GM12878 (cell line): ENCODE results near the gene DNMT1. TPM values are rescaled to one million over a fixed set of nuclear protein-coding genes. Genes with fewer than 3 reads are reported as not detected.

Experiments
- ATAC-seq: fragments of 200-7000 bp; cut with Tn5 transposase; 3 replicates; pipeline ENCODE4 v1.9.1; 2020; ENCODE audit warnings: mild to moderate bottlenecking, moderate library complexity
- BruUV-seq: library from RNA; stranded (reverse); fragments of 400-500 nt; replicated peaks from 2 replicates; lab custom pipeline; 2021; lab: Mats Ljungman, UMichigan
- CTCF ChIA-PET: fragments of 300-600 bp; sonication (Branson Sonifier 250); formaldehyde crosslinking; extraction: SDS; loops from one replicate; lab custom pipeline; 2021; ENCODE audit warnings: inconsistent platforms; lab: Yijun Ruan, JAX
- POLR2A ChIA-PET: fragments of 350-600 bp; formaldehyde crosslinking; extraction: SDS; loops from one replicate; lab custom pipeline; 2021; ENCODE audit warnings: inconsistent platforms; lab: Charles Lee
- RAD21 ChIA-PET: fragments of 300-600 bp; sonication (Branson Sonifier 250); formaldehyde crosslinking; loops from one replicate; lab custom pipeline; 2023; ENCODE audit warnings: antibody characterized with exemption; ENCODE audit not compliant: unreplicated experiment; lab: Charles Lee
- SMC1A ChIA-PET: fragments of 300-600 bp; sonication (Branson Sonifier 250); formaldehyde crosslinking; loops from one replicate; lab custom pipeline; 2023; ENCODE audit not compliant: unreplicated experiment, uncharacterized antibody; lab: Charles Lee
- DNase-seq: peaks from one replicate; pipeline ENCODE4 v3.0.0-alpha.2; 2011; ENCODE audit warnings: low read depth, low spot score
- FAIRE-seq: peaks from 3 replicates; lab custom pipeline; 2011; peaks lifted over from hg19 to GRCh38; lab: Jason Lieb, UNC
- H2AFZ ChIP-seq: 2 replicates; pipeline ENCODE4 v1.6.0; 2011; ENCODE audit warnings: low read depth, low read length, control low read depth; ENCODE audit not compliant: control insufficient read depth
- H3K27ac ChIP-seq: 2 replicates; pipeline ENCODE4 v1.5.1; 2011; ENCODE audit warnings: control low read depth; ENCODE audit not compliant: control insufficient read depth, insufficient read depth
- H3K27me3 ChIP-seq, 2 experiments: replicated peaks in 1 of 2; 2 replicates each; pipeline versions ENCODE4 v1.6.0 to v1.6.1; 2011; ENCODE audit warnings: low read length in 1 of 2; ENCODE audit not compliant: control insufficient read depth in 2 of 2, insufficient read depth in 2 of 2
- H3K36me3 ChIP-seq, 2 experiments: 2 replicates each; pipeline ENCODE4 v1.5.1; 2011; ENCODE audit warnings: low read length in 1 of 2; ENCODE audit not compliant: control insufficient read depth in 2 of 2, insufficient read depth in 2 of 2
- H3K4me1 ChIP-seq: 2 replicates; pipeline ENCODE4 v1.6.1; 2011; ENCODE audit warnings: mild to moderate bottlenecking, low read length, moderate library complexity, mixed read lengths; ENCODE audit not compliant: control insufficient read depth, insufficient read depth
- H3K4me2 ChIP-seq: 2 replicates; pipeline ENCODE4 v1.6.0; 2011; ENCODE audit warnings: control low read depth; ENCODE audit not compliant: control insufficient read depth, insufficient read depth
- H3K4me3 ChIP-seq: fragments of 200-600 bp; sonication (generic); 2 replicates; pipeline ENCODE4 v1.5.1; 2016
- H3K79me2 ChIP-seq: 2 replicates; pipeline ENCODE4 v1.6.0; 2011; ENCODE audit warnings: low read length; ENCODE audit not compliant: control insufficient read depth, insufficient read depth
- H3K9ac ChIP-seq: 2 replicates; pipeline ENCODE4 v1.8.0; 2011; ENCODE audit warnings: low read length, control low read depth, mixed read lengths; ENCODE audit not compliant: control insufficient read depth, insufficient read depth
- H3K9me3 ChIP-seq: replicated peaks from 3 replicates; pipeline ENCODE4 v1.5.1; 2011; ENCODE audit warnings: mild to moderate bottlenecking, low read length; ENCODE audit not compliant: control insufficient read depth, insufficient read depth
- H4K20me1 ChIP-seq: 2 replicates; pipeline ENCODE4 v1.6.0; 2011; ENCODE audit not compliant: control insufficient read depth, insufficient read depth
- BCL3 ChIP-seq: IDR thresholded peaks from 2 replicates; pipeline ENCODE4 v1.6.1; 2011; ENCODE audit warnings: borderline replicate concordance, low read depth, mild to moderate bottlenecking, moderate library complexity, low read length; ENCODE audit not compliant: insufficient read depth, poor library complexity, severe bottlenecking
- CEBPZ ChIP-seq: fragments of 150-350 bp; IDR thresholded peaks from 2 replicates; pipeline ENCODE4 v1.6.1; 2016; ENCODE audit warnings: low read depth, low read length
- CREB1 ChIP-seq: IDR thresholded peaks from 2 replicates; pipeline ENCODE4 v1.6.1; 2012; ENCODE audit warnings: low read depth, mild to moderate bottlenecking, inconsistent platforms
- ETV6 ChIP-seq, 2 experiments: fragments of 450-650 bp in 1 of 2; IDR thresholded peaks in 1 of 2; conservative IDR thresholded peaks in 1 of 2; 2 replicates each; pipeline ENCODE4 v1.6.1; 2014; ENCODE audit warnings: antibody characterized with exemption in 1 of 2, borderline replicate concordance in 1 of 2, low read depth in 1 of 2, mild to moderate bottlenecking in 1 of 2, moderate library complexity in 1 of 2
- HDGF ChIP-seq: fragments of 450-650 bp; IDR thresholded peaks from 2 replicates; pipeline ENCODE4 v1.6.1; 2016; ENCODE audit warnings: antibody characterized with exemption
- NKRF ChIP-seq: fragments of 450-650 bp; conservative IDR thresholded peaks from 2 replicates; pipeline ENCODE4 v1.6.1; 2017; ENCODE audit warnings: mild to moderate bottlenecking, moderate library complexity
- PML ChIP-seq: IDR thresholded peaks from 2 replicates; pipeline ENCODE4 v1.6.1; 2012; ENCODE audit warnings: low read length, inconsistent platforms
- TCF7 ChIP-seq: IDR thresholded peaks from 2 replicates; pipeline ENCODE4 v1.6.1; 2014; ENCODE audit warnings: antibody characterized with exemption, borderline replicate concordance
- ZNF207 ChIP-seq: fragments of 450-650 bp; IDR thresholded peaks from 2 replicates; pipeline ENCODE4 v1.6.1; 2014; ENCODE audit warnings: antibody characterized with exemption, mild to moderate bottlenecking, borderline replicate concordance
- ZNF217 ChIP-seq: fragments of 450-650 bp; IDR thresholded peaks from 2 replicates; pipeline ENCODE4 v1.6.1; 2017; ENCODE audit warnings: antibody characterized with exemption, mild to moderate bottlenecking
- ZNF24 ChIP-seq: fragments of 450-650 bp; IDR thresholded peaks from 2 replicates; pipeline ENCODE4 v1.6.1; 2017; ENCODE audit warnings: antibody characterized with exemption, mild to moderate bottlenecking
- WGBS: methylation state at CpG from one replicate; pipeline ENCODE4 v1.1.6; 2016; ENCODE audit warnings: low lambda C conversion rate; ENCODE audit not compliant: insufficient replicate concordance, insufficient coverage; ENCODE audit errors: missing lambda C conversion rate; 5-methylcytosine and 5-hydroxymethylcytosine counted together
- in situ Hi-C: fragments of 300-500 bp; cut with MboI; formaldehyde crosslinking; loops from 9 replicates; pipeline ENCODE4 v1.14.3; 2018; ENCODE audit warnings: mixed read lengths
- intact Hi-C: fragments of 100-400 bp; cut with micrococcal nuclease; formaldehyde crosslinking; loops from one replicate; pipeline ENCODE4 v1.14.2; 2022; ENCODE audit not compliant: unreplicated experiment
- polyA plus RNA-seq, 11 experiments: library from polyadenylated mRNA; depleted of rRNA in 4 of 11; unstranded in 6 of 11; stranded (reverse) in 5 of 11; fragments of >200 nt; fragmentation: Nextera tagmentation in 4 of 11; fragmentation: Illumina TruSeq in 1 of 11; extraction: Ambion mirVana in 4 of 11; extraction: Trizol in 1 of 11; gene quantifications; 1 replicate in 1 of 11; 2 replicates in 10 of 11; pipeline versions ENCODE4 v1.2.1 to v1.2.3, GENCODE V29; 2011 to 2016; ENCODE audit warnings: inconsistent platforms in 2 of 11, missing spikeins in 2 of 11, low read depth in 1 of 11
- total RNA-seq, 4 experiments: library from RNA; depleted of rRNA in 3 of 4; stranded (reverse); fragments of >200 nt in 3 of 4; fragmentation: Illumina TruSeq in 1 of 4; extraction: Trizol in 1 of 4; gene quantifications; 2 replicates each; pipeline versions ENCODE4 v1.2.1 to v1.2.3, GENCODE V29; 2013 to 2021

Gene DNMT1
- total and polyA plus RNA-seq, 10 of the 15 experiments (the other 5 are each of a cell fraction or from before 2014, with no cell fraction given) = 70.0 to 290 (median 133) TPM

GRCh38 chr19:10195199-10195519 lies 406 bp upstream of the DNMT1 start:
- peak overlapping the region; percentile 95 for H3K4me2 ChIP-seq
- in situ Hi-C loops = no loop called here
- H3K4me1 ChIP-seq = peaks cover 20% of the 10 kb centered on the region
- H3K36me3 ChIP-seq = peaks cover 2% of the 10 kb centered on the region in 2 experiments; a peak in 2 of 4 replicates
- RAD21 ChIA-PET = interaction anchor here (0.6 to 3.2 kb wide), 8 partner anchors 25 to 223 kb away, joined by 3 to 18 read pairs (median 4); partner anchors contain the start of gene ICAM1
- H4K20me1 ChIP-seq = no peaks in the 10 kb centered on the region
- WGBS = 2% methylated on average over 6 of the region's 6 CpGs
- no peaks in the 10 kb centered on the region for H3K27me3 ChIP-seq
- H3K9ac ChIP-seq = peak overlapping the region; percentile 99
- H3K79me2 ChIP-seq = peaks cover 45% of the 10 kb centered on the region
- no TSS peak for BruUV-seq
- CTCF ChIA-PET = interaction anchor here (0.7 to 1.9 kb wide), 6 partner anchors 33 to 196 kb away, joined by 3 to 19 read pairs (median 4); no protein-coding TSS in a partner anchor
- POLR2A ChIA-PET = interaction anchor here (0.6 to 1.8 kb wide), 4 partner anchors 19 to 246 kb away, joined by 3 to 7 read pairs (median 4); partner anchors contain the start of gene TYK2
- peak overlapping the region; percentile 73 for H2AFZ ChIP-seq
- peak; percentile 17 for ATAC-seq
- H3K27ac ChIP-seq = peak overlapping the region; percentile 91
- H3K9me3 ChIP-seq = no peaks in the 10 kb centered on the region; the same call in 2 of the 3 replicates
- H3K4me3 ChIP-seq = peak overlapping the region; percentile 68; the same call in 1 of the 2 replicates
- TF ChIP-seq CREB1 (0 out of 2 replicates have a peak, but pooled peaks have one; percentile 7), ZNF24 (peak; percentile 98), ETV6 (conservative IDR thresholded peaks at IDR 0.05 in 1 of 2, IDR thresholded peaks at IDR 0.05 in 1 of 2; ENCODE audit: borderline replicate concordance in 1 of 2, low read depth in 1 of 2) (0 out of 4 replicates have a peak, but pooled peaks of 1 of the 2 experiments have one; percentile 28), NKRF (peak; percentile 17), TCF7 (no peak), ZNF217 (peak; percentile 40; the same call in 1 of the 2 replicates), CEBPZ (no peak), ZNF207 (0 out of 2 replicates have a peak, but pooled peaks have one; percentile 17), BCL3 (no peak), HDGF (0 out of 2 replicates have a peak, but pooled peaks have one; percentile 5), PML (peak; percentile 10; the same call in 1 of the 2 replicates)
- TF ChIP-seq, all 136 proteins: peak for 8
- FAIRE-seq (no peak), DNase-seq (no peak)
- SMC1A ChIA-PET = interaction anchor here (0.6 to 2.1 kb wide), 6 partner anchors 11 to 79 kb away, joined by 3 to 12 read pairs (median 4); no protein-coding TSS in a partner anchor
- intact Hi-C loops = loop anchor here (2.0 to 5.0 kb wide), 2 partner anchors 42 to 56 kb away; no protein-coding TSS in a partner anchor
